Uterus (tissue), 2 donors: Measurements from ENCODE around the gene SIGLEC7.

Experiments
- POLR2A ChIP-seq, 2 donors: fragments of 450-650 bp; IDR thresholded peaks; one replicate each; pipeline ENCODE4 v1.6.1; 2016; ENCODE audit warnings: antibody characterized with exemption in 2 of 2, mild to moderate bottlenecking in 1 of 2, moderate library complexity in 1 of 2
- TF ChIP-seq, protein P1 (sequence below), 4 experiments: fragments of 200-600 bp in 2 of 4; fragments of 450-650 bp in 2 of 4; sonication (generic) in 2 of 4; IDR thresholded peaks; one replicate each; pipeline ENCODE4 v1.5.1; 2016 to 2019; ENCODE audit warnings: antibody characterized with exemption in 4 of 4, mild to moderate bottlenecking in 2 of 4, moderate library complexity in 1 of 4

DNA sequence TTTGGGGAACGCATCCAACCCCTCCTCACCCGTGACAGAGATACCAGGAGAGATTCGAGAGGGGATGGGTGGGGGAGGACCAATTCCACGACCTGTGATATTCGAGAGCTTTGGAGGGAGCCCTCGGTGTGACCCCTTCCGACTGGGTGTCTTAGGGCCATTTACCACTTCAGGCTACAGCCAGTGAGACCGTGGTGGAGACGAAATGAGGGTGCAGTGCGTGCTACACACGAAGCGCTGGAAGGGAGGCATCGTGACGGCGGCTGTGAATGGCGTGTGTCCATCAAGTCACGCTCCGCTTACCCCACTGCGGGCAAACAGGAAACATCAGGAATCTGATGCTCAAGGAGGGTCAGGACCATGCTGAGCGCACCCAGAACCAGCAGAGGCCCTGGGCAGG, 44.3 kb upstream of the SIGLEC7 start:
- TF ChIP-seq, protein P1, sequence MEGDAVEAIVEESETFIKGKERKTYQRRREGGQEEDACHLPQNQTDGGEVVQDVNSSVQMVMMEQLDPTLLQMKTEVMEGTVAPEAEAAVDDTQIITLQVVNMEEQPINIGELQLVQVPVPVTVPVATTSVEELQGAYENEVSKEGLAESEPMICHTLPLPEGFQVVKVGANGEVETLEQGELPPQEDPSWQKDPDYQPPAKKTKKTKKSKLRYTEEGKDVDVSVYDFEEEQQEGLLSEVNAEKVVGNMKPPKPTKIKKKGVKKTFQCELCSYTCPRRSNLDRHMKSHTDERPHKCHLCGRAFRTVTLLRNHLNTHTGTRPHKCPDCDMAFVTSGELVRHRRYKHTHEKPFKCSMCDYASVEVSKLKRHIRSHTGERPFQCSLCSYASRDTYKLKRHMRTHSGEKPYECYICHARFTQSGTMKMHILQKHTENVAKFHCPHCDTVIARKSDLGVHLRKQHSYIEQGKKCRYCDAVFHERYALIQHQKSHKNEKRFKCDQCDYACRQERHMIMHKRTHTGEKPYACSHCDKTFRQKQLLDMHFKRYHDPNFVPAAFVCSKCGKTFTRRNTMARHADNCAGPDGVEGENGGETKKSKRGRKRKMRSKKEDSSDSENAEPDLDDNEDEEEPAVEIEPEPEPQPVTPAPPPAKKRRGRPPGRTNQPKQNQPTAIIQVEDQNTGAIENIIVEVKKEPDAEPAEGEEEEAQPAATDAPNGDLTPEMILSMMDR (IDR thresholded peaks at IDR 0.05) = no peak
- no peak for TF ChIP-seq POLR2A (IDR thresholded peaks at IDR 0.05)
